Neural progenitor cell (in vitro differentiated cells): ENCODE measurements around the gene JAG2.

Experiments used
- CTCF ChIP-seq: fragments of 200-600 bp; sonication (generic); IDR thresholded peaks from 2 replicates; pipeline ENCODE4 v1.5.1; 2017; ENCODE audit warnings: antibody characterized with exemption, mild to moderate bottlenecking
- EZH2phosphoT487 ChIP-seq: fragments of 200-600 bp; sonication (generic); IDR thresholded peaks from 2 replicates; pipeline ENCODE4 v1.6.1; 2017; ENCODE audit warnings: antibody characterized with exemption

DNA sequence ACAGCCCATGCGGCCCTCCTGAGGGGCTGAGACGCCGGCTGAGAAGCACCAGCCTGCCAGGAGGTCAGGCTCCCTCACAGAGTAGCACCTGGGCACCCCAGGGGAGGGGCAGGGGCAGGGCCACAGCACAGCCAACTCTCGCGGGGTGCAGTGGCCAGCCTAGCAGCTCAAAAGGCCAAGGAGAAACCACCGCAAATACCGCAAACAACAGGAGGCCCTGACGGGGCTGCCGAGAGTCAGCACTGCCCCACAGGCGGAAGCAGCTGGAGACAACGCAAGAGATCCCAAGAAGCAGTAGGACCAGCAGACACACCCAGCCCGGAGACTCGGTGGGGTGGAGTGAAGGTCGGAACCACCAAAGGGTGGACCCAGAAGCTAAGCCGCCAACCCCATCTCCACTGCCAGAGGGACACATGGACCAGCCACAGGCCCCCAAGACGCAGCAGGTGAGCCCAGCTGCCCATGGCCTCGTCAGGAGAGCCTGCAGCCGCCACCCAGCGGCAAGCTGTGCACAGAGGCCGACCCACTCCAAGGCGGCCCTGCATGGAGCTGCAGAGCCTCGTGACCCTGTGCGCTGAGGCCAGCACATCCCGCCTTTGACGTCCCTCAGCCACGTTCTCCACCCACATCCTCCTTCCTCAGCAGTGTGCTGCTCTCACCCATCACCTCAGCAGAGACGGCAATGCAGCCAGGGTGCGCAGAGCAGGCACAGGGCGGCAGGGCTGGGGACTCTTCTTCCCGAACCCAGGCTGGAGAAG, 48.1 kb upstream of the JAG2 start:
- TF ChIP-seq CTCF (no peak), EZH2phosphoT487 (no peak)
